C4-2B (cell line): ENCODE measurements around the gene LRRC4.

Experiments used
- H3K27ac ChIP-seq: fragments of 450-650 bp; 2 replicates; pipeline ENCODE4 v1.5.1; 2017
- ZFX ChIP-seq: fragments of 450-650 bp; IDR thresholded peaks from 2 replicates; pipeline ENCODE4 v1.6.1; 2017
- TF ChIP-seq, protein P1 (sequence below): fragments of 450-650 bp; conservative IDR thresholded peaks from 2 replicates; pipeline ENCODE4 v1.5.1; 2017; ENCODE audit warnings: mild to moderate bottlenecking

Gene LRRC4

GRCh38 chr7:127993317-127993716 is 37.9 kb downstream of the LRRC4 start:
- TF ChIP-seq, protein P1, sequence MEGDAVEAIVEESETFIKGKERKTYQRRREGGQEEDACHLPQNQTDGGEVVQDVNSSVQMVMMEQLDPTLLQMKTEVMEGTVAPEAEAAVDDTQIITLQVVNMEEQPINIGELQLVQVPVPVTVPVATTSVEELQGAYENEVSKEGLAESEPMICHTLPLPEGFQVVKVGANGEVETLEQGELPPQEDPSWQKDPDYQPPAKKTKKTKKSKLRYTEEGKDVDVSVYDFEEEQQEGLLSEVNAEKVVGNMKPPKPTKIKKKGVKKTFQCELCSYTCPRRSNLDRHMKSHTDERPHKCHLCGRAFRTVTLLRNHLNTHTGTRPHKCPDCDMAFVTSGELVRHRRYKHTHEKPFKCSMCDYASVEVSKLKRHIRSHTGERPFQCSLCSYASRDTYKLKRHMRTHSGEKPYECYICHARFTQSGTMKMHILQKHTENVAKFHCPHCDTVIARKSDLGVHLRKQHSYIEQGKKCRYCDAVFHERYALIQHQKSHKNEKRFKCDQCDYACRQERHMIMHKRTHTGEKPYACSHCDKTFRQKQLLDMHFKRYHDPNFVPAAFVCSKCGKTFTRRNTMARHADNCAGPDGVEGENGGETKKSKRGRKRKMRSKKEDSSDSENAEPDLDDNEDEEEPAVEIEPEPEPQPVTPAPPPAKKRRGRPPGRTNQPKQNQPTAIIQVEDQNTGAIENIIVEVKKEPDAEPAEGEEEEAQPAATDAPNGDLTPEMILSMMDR: no peak
- no peak for TF ChIP-seq ZFX
- H3K27ac ChIP-seq: no peak overlapping the region

GRCh38 chr7:127988751-127989150 is 42.5 kb downstream of the LRRC4 start:
- no peak overlapping the region for H3K27ac ChIP-seq
- TF ChIP-seq ZFX: no peak
- TF ChIP-seq, protein P1: no peak

GRCh38 chr7:127986581-127987521 is 44.4 kb downstream of the LRRC4 start:
- H3K27ac ChIP-seq: no peak overlapping the region
- TF ChIP-seq, protein P1: no peak
- no peak for TF ChIP-seq ZFX

- no peak overlapping the region for H3K27ac ChIP-seq
- TF ChIP-seq, protein P1: no peak
- no peak for TF ChIP-seq ZFX
Observed at GRCh38 chr7:127983804-127984332, 47.4 kb downstream of the LRRC4 start.

DNA sequence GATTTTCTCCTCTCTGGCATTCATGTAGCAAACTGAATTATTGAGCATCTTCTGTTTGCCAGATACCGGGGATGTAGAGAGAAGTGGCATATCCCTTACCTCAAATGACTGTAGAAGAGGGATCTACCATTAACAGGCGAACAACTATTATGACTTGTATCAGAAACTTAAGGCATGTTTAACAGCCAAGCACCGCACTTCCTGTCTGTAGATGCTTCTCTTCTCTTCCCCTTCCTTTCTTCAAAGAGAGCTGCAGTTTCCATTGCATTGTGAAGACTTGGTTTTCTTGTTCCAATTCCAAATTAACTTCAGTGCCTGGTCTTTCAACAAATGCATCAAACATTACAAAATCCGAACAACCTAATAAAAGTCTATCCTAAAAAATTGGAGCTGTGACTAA is 49.3 kb downstream of the LRRC4 start:
- no peak for TF ChIP-seq ZFX
- TF ChIP-seq, protein P1: no peak
- no peak overlapping the region for H3K27ac ChIP-seq

DNA sequence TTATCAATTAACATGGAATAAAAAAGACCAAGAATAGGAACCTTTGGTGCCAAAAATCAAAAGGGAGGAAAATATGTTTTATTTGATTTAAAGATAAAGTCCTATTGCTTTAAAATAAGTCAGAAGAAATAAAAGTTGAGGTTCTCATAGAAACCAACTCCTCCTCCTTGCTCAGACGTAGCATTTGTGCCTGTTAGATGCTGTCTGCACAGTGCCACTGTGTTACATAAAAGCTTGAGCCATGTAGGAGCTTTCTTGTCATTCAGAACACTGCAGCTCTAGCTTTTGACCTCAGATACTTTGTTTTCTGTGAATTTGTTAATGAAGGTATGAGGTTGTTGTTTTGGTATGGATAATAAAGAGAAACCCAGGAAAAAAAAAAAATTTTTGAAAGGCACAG is 50.3 kb downstream of the LRRC4 start:
- TF ChIP-seq, protein P1: no peak
- no peak overlapping the region for H3K27ac ChIP-seq

DNA sequence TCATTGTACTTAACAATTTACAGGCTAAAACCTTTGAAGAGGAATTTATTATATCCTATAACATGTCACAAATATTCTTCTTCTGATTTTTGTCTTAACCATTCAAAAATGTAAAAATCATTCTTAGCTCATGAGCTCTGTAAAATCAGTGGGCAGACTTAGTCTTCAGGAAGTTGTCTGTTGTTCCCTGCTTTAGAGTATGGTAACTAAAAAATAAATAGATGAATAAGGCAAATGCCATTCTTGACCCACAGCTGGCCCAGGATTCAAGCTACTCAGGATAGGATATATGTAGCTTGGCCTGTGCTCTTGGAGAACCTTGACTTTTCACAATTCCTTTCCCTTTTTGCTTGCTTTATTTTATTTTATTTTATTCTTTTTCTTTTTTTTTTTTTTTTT is 51.5 kb downstream of the LRRC4 start:
- H3K27ac ChIP-seq: no peak overlapping the region
- TF ChIP-seq ZFX: no peak
- TF ChIP-seq, protein P1: no peak
